IgD-negative memory B cell (primary cell): Measurements from ENCODE around the gene DCDC1. TPM values are rescaled to one million over a fixed set of nuclear protein-coding genes. Genes with fewer than 3 reads are reported as not detected.

ENCODE experiments used
- H3K27ac Mint-ChIP-seq, 3 donors: one replicate each; pipeline ENCODE4 v1.8.0; 2020 to 2022; ENCODE audit warnings: mild to moderate bottlenecking in 3 of 3, mixed read lengths in 3 of 3, moderate library complexity in 1 of 3
- H3K27me3 Mint-ChIP-seq: one replicate; pipeline ENCODE4 v1.8.0; 2021; ENCODE audit warnings: mixed read lengths
- H3K36me3 Mint-ChIP-seq: one replicate; pipeline ENCODE4 v1.8.0; 2020; ENCODE audit warnings: mild to moderate bottlenecking, mixed read lengths
- H3K4me1 Mint-ChIP-seq, 3 donors: one replicate each; pipeline ENCODE4 v1.8.0; 2020 to 2022; ENCODE audit warnings: mixed read lengths in 3 of 3, mild to moderate bottlenecking in 1 of 3
- H3K4me3 Mint-ChIP-seq, 4 donors: one replicate each; pipeline ENCODE4 v1.8.0; 2020 to 2022; ENCODE audit warnings: mild to moderate bottlenecking in 4 of 4, mixed read lengths in 4 of 4, moderate library complexity in 3 of 4
- H3K9me3 Mint-ChIP-seq, 3 donors: one replicate each; pipeline ENCODE4 v1.8.0; 2020 to 2021; ENCODE audit warnings: mixed read lengths in 3 of 3, mild to moderate bottlenecking in 1 of 3
- polyA plus RNA-seq: library from polyadenylated mRNA; unstranded; fragments of 300-500 nt; fragmentation: Illumina TruSeq; gene quantifications from one replicate; pipeline ENCODE4 v1.2.3, GENCODE V29; 2021

The DCDC1 gene
- polyA plus RNA-seq, 1 donor from 2014 or later: not detected

DNA sequence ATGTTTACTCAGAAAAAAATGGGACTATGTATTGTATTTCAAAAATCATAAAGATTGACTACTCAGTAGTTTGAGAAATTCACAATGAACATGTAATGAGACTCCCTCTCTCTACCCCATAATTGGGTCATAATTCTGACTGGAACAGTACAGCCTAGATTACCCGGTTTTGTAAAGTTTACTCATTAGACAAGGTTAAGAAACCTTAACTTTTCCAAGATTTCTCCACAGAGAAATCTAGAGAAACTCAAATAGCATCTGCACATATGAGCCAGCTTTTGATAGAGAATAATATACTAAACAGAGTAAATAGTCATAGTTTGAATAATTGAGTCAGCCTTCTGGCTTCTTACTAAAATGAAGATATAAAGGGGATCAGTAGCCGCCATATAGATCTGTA lies 452.3 kb downstream of the DCDC1 start:
- no peaks in the 10 kb centered on the region for H3K36me3 Mint-ChIP-seq
- H3K4me3 Mint-ChIP-seq: no peak overlapping the region
- peaks cover 0 to 1% (median 0%) of the 10 kb centered on the region in 3 donors for H3K9me3 Mint-ChIP-seq
- H3K4me1 Mint-ChIP-seq: peaks cover 0 to 3% (median 0%) of the 10 kb centered on the region in 3 donors
- peaks cover 7% of the 10 kb centered on the region for H3K27me3 Mint-ChIP-seq
- H3K27ac Mint-ChIP-seq: no peak overlapping the region

DNA sequence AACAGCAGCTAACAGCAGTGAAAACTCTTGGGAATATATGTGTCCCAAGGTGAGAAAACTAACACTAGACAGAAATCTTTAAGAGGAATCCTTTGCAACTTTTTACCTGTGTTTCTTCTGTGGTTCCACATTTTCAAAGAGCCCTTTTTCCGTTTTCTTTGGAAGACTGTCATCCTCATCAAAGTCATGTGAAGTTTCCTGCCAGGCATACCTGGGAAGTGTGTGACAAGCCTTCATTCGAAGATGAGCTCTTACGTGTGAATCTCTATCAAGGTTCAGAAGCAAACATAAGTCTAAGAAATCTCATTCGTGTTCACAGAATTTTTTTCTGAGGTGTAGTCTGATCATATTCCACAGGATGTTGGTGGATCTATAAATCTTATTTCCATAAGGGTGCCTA lies 452.8 kb downstream of the DCDC1 start:
- H3K27me3 Mint-ChIP-seq: peaks cover 7% of the 10 kb centered on the region
- H3K27ac Mint-ChIP-seq: peak overlapping the region in 1 of 3 donors; percentile 69
- H3K4me1 Mint-ChIP-seq: peaks cover 0 to 3% (median 0%) of the 10 kb centered on the region in 3 donors
- H3K9me3 Mint-ChIP-seq: peaks cover 0 to 1% (median 0%) of the 10 kb centered on the region in 3 donors
- no peak overlapping the region for H3K4me3 Mint-ChIP-seq
- no peaks in the 10 kb centered on the region for H3K36me3 Mint-ChIP-seq

DNA sequence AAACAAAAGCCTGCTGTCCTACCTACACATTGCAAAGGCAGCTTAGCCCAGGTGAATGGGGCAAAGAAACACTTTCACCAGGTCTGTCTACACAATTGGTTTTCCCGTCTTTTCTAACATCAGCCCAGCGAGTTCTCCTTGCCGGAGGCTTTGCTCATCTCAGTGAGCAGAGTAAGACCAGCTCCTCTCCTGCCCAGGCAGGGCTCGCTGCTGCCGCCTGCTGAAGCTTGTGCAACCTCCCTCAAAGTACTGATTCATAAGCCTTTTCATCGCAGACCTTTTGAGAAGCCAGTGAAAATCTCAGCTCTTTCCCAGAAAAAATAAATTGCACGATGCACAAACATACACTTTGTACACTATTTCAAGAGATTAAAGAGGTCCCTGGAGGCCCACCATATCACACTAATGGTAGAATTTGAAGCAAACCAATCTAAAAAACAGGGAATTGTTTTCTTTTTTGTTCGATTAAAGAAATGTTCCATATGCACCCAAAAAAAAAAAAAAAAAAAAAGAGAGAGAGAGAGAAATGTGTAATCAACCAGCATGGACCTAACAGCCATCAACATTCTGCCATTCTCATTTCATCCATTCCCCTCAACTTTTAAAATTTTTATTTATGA lies 455.3 kb downstream of the DCDC1 start:
- H3K9me3 Mint-ChIP-seq: peaks cover 0 to 1% (median 0%) of the 10 kb centered on the region in 3 donors
- H3K4me1 Mint-ChIP-seq: no peaks in the 10 kb centered on the region
- peak overlapping the region in 1 of 3 donors; percentile 33 for H3K27ac Mint-ChIP-seq
- no peaks in the 10 kb centered on the region for H3K36me3 Mint-ChIP-seq
- no peak overlapping the region for H3K4me3 Mint-ChIP-seq
- H3K27me3 Mint-ChIP-seq: peaks cover 7% of the 10 kb centered on the region

DNA sequence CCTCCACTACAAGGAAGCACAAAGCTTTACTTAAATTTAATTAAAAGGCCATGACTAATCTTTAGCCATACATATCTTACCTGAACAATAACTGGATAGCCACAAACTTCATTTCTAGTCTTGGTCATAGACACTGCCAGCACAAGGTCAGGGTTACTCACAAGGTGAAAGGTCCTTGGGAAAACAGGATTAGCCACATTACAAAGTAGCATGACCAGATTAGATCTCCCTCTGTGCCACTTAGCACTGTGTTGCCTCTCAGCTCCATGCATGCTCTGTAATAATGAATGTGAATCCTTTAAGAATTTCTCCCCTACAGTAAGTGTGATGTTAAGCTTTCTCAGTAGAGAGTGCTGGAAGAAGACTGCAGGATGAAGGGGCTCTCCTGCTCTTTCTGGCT lies 458.3 kb downstream of the DCDC1 start:
- Mint-ChIP-seq H3K27ac (no peak overlapping the region), H3K4me1 (no peaks in the 10 kb centered on the region), H3K27me3 (peaks cover 6% of the 10 kb centered on the region), H3K9me3 (peaks cover 0 to 1% (median 0%) of the 10 kb centered on the region in 3 donors), H3K36me3 (no peaks in the 10 kb centered on the region), H3K4me3 (no peak overlapping the region)

DNA sequence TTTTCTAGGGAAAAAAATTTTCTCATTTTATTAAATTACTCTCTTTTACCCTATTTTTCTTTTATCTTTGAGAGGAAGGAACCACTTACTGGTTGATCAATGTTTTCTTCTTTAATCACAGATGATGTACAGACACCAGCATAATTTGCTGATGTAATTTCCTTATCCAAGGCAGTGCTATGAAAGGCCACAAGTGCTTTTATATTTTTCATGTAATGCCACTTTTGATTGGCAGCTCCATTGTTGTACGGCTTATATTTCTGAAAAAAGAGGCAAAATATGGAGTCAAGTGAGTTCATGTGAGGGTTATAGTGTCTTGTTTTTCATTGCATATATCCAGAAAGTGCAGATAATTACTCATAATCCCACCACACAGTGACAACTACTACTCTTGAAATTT lies 460.7 kb downstream of the DCDC1 start:
- Mint-ChIP-seq H3K4me1 (no peaks in the 10 kb centered on the region), H3K27me3 (no peaks in the 10 kb centered on the region), H3K9me3 (peaks cover 0 to 1% (median 0%) of the 10 kb centered on the region in 3 donors), H3K4me3 (no peak overlapping the region), H3K36me3 (no peaks in the 10 kb centered on the region), H3K27ac (no peak overlapping the region)

DNA sequence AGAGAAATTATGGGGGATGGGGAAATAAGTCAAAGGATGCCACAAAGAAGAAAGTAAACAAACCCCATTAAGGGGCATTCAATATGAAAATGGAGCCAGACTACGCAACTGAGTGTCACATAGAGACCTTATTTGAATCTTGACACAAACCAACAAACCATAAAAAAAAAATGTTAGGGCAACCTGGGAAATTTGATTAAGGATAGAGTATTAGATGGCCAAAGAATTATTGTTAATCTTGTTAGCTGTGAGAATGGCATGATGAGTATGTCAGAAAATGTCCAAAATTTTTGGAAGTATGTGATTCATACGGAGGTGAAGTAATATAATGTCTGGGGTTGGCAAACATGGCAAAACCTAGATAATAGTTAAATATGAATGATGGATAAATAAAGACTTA lies 461.3 kb downstream of the DCDC1 start:
- H3K27me3 Mint-ChIP-seq: no peaks in the 10 kb centered on the region
- H3K4me1 Mint-ChIP-seq: no peaks in the 10 kb centered on the region
- no peaks in the 10 kb centered on the region for H3K36me3 Mint-ChIP-seq
- no peaks in the 10 kb centered on the region for H3K9me3 Mint-ChIP-seq
- H3K4me3 Mint-ChIP-seq: no peak overlapping the region
- H3K27ac Mint-ChIP-seq: no peak overlapping the region

DNA sequence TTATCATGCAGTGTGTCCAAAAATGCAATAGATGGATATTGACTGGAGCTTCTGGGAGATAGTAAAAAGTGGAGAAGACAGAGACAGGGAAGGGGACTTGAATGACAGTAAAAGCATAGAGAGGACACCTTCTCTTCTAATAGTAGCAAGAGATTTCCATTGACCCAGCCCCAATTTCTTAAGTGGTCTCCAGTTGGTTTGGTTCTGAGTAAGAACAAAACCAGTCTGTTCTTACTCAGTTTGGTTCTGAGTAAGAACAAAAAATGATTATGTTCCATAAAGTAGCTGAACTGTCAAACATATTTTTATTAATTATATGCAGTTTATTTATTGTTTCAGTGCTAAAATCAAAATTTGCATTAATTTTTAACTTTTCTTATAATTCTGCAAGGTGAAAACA lies 466.6 kb downstream of the DCDC1 start:
- Mint-ChIP-seq H3K36me3 (no peaks in the 10 kb centered on the region), H3K4me1 (no peaks in the 10 kb centered on the region), H3K27me3 (no peaks in the 10 kb centered on the region), H3K9me3 (no peaks in the 10 kb centered on the region), H3K4me3 (no peak overlapping the region), H3K27ac (no peak overlapping the region)

DNA sequence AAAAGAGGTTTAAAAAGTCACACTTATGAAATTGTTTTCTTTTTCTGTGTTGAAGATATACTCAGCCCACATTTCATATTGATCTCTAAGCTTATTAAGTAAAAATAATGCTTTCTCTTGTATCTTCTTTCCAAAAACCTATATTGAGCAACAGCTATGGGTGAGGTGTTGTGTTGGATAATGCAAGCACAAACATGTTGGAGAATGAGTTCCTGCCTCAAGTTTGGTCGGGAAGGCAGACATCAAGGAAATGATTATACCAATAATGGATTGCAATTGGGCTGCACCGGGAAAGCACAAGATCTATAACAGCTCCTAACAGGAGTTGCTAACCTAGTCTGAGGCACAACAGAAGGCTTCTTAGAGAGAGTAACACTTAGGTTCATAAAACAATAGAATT lies 474.5 kb downstream of the DCDC1 start:
- peaks cover 1% of the 10 kb centered on the region for H3K27me3 Mint-ChIP-seq
- H3K4me1 Mint-ChIP-seq: no peaks in the 10 kb centered on the region
- H3K9me3 Mint-ChIP-seq: no peaks in the 10 kb centered on the region
- no peaks in the 10 kb centered on the region for H3K36me3 Mint-ChIP-seq
- H3K27ac Mint-ChIP-seq: no peak overlapping the region
- no peak overlapping the region for H3K4me3 Mint-ChIP-seq

DNA sequence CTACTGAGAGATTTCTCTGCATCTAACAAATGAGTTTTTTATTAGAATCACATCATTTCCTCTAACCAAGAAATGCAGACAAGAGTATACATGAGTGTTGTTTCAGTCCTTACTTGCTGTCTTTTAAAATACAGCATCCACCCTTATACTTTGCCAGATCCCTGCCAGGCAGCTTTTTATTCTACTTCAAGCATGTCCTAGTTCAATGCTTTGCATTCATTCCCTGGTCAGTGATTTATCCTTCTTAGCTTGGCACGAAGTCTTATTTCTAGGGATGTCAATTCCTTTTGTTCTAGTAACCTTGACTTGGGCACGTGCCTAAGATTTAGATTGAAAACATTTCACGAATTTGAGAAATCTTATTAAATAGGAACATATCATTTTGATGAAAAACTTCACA lies 476.2 kb downstream of the DCDC1 start:
- no peaks in the 10 kb centered on the region for H3K36me3 Mint-ChIP-seq
- no peaks in the 10 kb centered on the region for H3K4me1 Mint-ChIP-seq
- H3K27me3 Mint-ChIP-seq: peaks cover 1% of the 10 kb centered on the region
- H3K4me3 Mint-ChIP-seq: no peak overlapping the region
- no peak overlapping the region for H3K27ac Mint-ChIP-seq
- peaks cover 0 to 2% (median 0%) of the 10 kb centered on the region in 3 donors for H3K9me3 Mint-ChIP-seq

DNA sequence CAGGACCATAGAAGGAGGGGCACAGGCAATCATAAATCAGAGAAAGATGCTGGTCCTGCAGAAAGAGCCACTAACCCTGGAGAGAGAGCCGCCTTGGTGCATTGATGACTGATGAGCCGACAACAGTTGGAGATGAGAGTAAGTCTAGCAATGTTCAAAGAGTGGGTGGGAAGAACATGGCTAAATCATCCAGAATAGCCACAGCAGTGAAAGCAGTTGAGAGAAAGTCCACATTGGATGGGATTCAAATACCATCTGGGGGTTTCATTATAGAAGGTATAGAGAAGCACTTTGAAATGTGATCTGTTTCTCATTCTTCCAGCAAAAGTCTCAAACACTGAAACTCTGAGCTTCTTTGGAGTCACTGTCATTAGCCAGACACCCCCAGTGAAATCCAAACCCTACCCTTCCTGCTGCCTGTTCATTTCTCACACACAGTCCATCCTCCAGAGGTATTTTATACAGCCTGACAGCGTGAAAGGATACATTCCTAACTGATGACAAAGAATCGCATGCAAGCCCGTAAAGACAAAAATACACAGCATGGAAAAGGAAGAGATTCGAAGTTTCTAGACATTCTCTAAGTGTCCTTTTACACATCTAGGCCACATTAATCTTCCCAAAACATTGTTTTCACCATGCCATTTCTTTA lies 480.3 kb downstream of the DCDC1 start:
- Mint-ChIP-seq H3K27me3 (no peaks in the 10 kb centered on the region), H3K27ac (no peak overlapping the region), H3K4me3 (no peak overlapping the region), H3K36me3 (no peaks in the 10 kb centered on the region), H3K9me3 (peaks cover 0 to 2% (median 0%) of the 10 kb centered on the region in 3 donors), H3K4me1 (no peaks in the 10 kb centered on the region)

DNA sequence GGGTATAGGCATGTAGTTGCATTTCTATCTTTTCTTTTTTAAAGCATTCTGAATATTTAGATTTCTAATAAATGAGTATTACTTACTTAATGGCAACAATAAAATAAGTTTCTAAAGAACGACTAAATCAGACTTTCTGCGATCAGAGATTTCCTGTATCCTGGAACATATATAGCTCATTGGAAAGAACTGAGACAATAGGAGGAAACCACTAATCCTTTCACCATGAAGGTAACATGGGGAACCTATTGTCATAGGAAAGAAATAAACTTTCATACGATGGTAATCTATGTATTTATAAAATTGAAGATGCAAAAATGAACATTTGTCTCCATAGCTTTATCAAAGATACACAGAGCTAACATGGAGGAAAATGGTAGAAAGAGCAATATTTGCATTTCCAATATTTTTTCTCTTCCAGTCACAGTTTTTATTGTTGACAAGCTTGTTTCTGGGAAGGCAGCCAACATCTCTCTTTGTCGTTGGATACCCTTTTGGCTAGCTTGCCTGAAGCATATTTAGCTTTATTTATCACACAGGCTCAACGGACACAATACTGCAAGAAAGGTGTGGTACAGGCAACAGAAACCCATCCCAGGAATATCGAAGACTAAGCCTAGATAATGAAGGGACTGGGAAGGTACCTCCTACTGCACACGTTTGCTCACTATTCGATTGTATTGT lies 490.1 kb downstream of the DCDC1 start:
- H3K4me3 Mint-ChIP-seq: no peak overlapping the region
- H3K9me3 Mint-ChIP-seq: no peaks in the 10 kb centered on the region
- H3K27me3 Mint-ChIP-seq: no peaks in the 10 kb centered on the region
- no peaks in the 10 kb centered on the region for H3K36me3 Mint-ChIP-seq
- H3K4me1 Mint-ChIP-seq: no peaks in the 10 kb centered on the region
- H3K27ac Mint-ChIP-seq: no peak overlapping the region

DNA sequence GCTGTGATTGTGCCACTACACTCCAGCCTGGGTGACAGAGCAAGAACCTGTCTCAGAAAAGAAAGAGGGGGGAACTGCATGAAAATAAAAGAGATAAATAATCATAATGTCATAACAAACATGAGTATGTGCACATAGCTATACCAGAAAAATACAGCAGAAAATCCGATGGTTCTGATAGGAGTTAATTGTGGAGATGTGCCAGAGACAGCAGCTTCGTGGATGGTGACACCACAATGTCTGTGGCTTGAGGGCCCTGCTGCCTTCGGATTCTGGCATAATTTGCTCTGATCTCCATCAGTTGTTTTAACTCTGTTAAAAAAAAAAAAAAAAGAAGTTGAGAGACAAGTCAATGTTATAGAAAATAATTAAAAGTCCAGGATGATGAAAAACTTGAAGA lies 491.1 kb downstream of the DCDC1 start:
- no peak overlapping the region for H3K27ac Mint-ChIP-seq
- H3K36me3 Mint-ChIP-seq: no peaks in the 10 kb centered on the region
- H3K27me3 Mint-ChIP-seq: no peaks in the 10 kb centered on the region
- no peaks in the 10 kb centered on the region for H3K9me3 Mint-ChIP-seq
- H3K4me3 Mint-ChIP-seq: no peak overlapping the region
- no peaks in the 10 kb centered on the region for H3K4me1 Mint-ChIP-seq

DNA sequence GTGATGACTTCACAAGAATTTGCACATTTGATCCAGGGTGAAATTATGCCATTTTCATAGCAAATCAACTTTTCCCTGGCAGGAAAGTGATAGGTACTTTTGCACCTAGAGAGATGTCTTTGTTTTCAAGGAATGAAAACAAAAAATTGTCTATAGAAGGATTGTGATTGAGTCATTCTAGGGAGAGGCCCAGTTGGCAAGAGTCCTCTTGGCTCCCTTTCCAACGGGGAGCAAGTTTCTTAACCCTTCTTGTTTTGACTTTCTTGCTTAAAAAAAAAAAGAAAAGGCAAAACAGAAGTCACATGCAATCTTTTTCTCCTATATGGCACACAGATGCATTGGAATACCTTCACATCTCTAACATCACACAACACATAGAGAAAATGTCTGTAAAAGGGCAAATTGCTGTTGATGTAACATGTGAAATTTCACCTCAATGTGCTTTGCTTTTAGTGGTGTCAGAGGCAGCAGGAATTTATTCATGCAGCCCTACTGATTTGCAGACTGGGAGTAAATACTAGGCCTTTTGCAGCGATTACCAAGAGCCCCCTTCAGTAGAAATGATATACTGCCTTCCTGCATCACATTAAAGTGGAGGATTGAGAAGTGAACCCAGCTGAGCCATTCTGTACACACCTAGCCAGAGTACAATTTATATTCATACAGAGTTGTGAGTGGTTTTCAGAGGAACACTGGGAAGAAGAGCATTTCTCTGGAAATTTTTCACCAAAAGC lies 492.7 kb downstream of the DCDC1 start:
- Mint-ChIP-seq H3K27ac (no peak overlapping the region), H3K36me3 (no peaks in the 10 kb centered on the region), H3K4me1 (no peaks in the 10 kb centered on the region), H3K27me3 (no peaks in the 10 kb centered on the region), H3K9me3 (no peaks in the 10 kb centered on the region), H3K4me3 (no peak overlapping the region)

DNA sequence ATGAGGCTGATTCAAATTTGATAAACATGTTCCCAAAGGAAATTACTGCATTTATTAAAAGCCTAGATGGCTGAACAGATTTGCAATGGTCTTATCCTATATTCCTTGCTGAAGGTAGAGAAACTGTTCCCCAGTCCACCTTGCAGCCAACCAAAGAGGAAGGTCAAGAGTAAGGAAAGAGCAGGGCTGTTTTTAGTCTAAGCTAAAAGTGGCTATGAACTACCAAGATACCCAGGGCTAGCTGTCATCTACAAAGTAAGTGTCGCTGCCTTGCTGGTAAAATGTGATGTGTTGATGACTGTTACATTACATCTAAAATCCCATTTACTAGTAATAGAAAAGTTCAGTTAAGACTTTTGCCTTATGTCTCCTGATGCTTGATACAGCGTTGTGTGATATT lies 493.3 kb downstream of the DCDC1 start:
- Mint-ChIP-seq H3K27me3 (no peaks in the 10 kb centered on the region), H3K4me3 (no peak overlapping the region), H3K9me3 (no peaks in the 10 kb centered on the region), H3K36me3 (no peaks in the 10 kb centered on the region), H3K4me1 (no peaks in the 10 kb centered on the region), H3K27ac (no peak overlapping the region)

DNA sequence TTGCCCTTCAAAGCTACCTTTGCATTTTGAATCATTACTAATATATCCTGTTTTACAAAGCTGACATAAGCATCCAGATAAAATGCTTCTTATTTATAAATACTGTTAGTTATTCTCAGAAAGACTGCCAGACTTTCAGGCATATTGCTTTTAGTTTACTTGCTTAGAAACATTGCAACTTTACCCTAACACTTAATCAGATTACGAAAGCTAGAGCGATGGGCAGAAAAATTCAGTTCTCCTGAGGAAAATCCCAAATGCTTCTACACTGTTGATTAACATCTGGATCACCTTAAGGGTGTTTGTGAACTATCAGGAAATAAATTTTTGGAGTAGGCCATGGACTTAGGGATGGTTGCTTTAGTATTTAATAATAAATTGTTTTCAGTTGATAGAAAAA lies 493.7 kb downstream of the DCDC1 start:
- H3K36me3 Mint-ChIP-seq: no peaks in the 10 kb centered on the region
- no peak overlapping the region for H3K4me3 Mint-ChIP-seq
- H3K4me1 Mint-ChIP-seq: no peaks in the 10 kb centered on the region
- peaks cover 2% of the 10 kb centered on the region for H3K27me3 Mint-ChIP-seq
- no peaks in the 10 kb centered on the region for H3K9me3 Mint-ChIP-seq
- H3K27ac Mint-ChIP-seq: no peak overlapping the region
